RWPE2 (cell line): ENCODE data around the gene ARHGAP30.
A peak's percentile ranks its signal among the peaks of the same experiment; 100 is the strongest.

Source experiments
- ATAC-seq: fragments of 200-7000 bp; cut with Tn5 transposase; 3 replicates; pipeline ENCODE4 v1.9.1; 2021; ENCODE audit warnings: low read depth
- DNase-seq: peaks from one replicate; pipeline ENCODE4 v3.0.0-alpha.2; 2020; ENCODE audit warnings: low spot score
- H3K27ac ChIP-seq: fragments of 450-650 bp; 2 replicates; pipeline ENCODE4 v1.5.1; 2017; ENCODE audit warnings: mild to moderate bottlenecking; ENCODE audit not compliant: poor library complexity, severe bottlenecking
- H3K27me3 ChIP-seq: fragments of 250-450 bp; sonication (Bioruptor Pico); 2 replicates; pipeline ENCODE4 v1.5.1; 2021; ENCODE audit warnings: mild to moderate bottlenecking, moderate library complexity; ENCODE audit not compliant: insufficient read depth, poor library complexity, severe bottlenecking
- H3K36me3 ChIP-seq: fragments of 250-450 bp; sonication (Bioruptor Pico); 2 replicates; pipeline ENCODE4 v1.5.1; 2020; ENCODE audit warnings: low read depth, mild to moderate bottlenecking, moderate library complexity
- H3K4me1 ChIP-seq: fragments of 250-450 bp; sonication (Bioruptor Pico); 2 replicates; pipeline ENCODE4 v1.5.1; 2021; ENCODE audit warnings: mild to moderate bottlenecking, moderate library complexity; ENCODE audit not compliant: insufficient read depth, poor library complexity, severe bottlenecking
- H3K4me3 ChIP-seq: fragments of 250-450 bp; sonication (Bioruptor Pico); 2 replicates; pipeline ENCODE4 v1.5.1; 2021; ENCODE audit warnings: mild to moderate bottlenecking, moderate library complexity; ENCODE audit not compliant: severe bottlenecking
- H3K9me3 ChIP-seq: fragments of 250-450 bp; sonication (Bioruptor Pico); 2 replicates; pipeline ENCODE4 v1.5.1; 2021; ENCODE audit warnings: mild to moderate bottlenecking, moderate library complexity; ENCODE audit not compliant: severe bottlenecking
- CTCF ChIP-seq: fragments of 450-650 bp; IDR thresholded peaks from one replicate; pipeline ENCODE4 v1.5.1; 2017; ENCODE audit warnings: mild to moderate bottlenecking, moderate library complexity; ENCODE audit not compliant: poor library complexity, severe bottlenecking

ARHGAP30 gene

DNA sequence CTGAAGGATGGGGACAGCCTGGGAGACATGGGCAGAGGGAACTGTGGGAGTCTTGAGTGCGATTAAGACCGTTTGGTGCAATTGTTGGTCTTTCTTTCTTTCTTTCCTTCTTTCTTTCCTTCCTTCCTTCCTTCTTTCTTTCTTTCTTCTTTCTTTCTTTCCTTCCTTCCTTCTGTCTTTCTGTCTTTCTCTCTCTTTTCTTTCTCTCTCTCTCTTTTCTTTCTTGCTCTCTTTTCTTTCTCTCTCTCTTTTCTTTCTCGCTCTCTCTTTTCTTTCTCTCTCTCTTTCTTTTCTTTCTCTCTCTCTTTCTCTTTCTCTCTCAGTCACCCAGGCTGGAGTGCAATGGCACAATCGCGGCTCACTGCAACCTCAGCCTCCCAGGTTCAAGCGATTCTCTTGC lies 25.5 kb upstream of the ARHGAP30 start:
- H3K4me3 ChIP-seq = no peak overlapping the region
- peaks cover 12% of the 10 kb centered on the region for H3K4me1 ChIP-seq

GRCh38 chr1:161094481-161094880 lies 24.8 kb upstream of the ARHGAP30 start:
- no peaks in the 10 kb centered on the region for H3K9me3 ChIP-seq
- peaks cover 14% of the 10 kb centered on the region for H3K4me1 ChIP-seq
- ATAC-seq = no peak
- no peaks in the 10 kb centered on the region for H3K36me3 ChIP-seq
- H3K27ac ChIP-seq = no peak overlapping the region
- DNase-seq = no peak
- no peak overlapping the region for H3K4me3 ChIP-seq
- TF ChIP-seq CTCF = no peak
- H3K27me3 ChIP-seq = no peaks in the 10 kb centered on the region

More for the DNA sequence above, 25.5 kb upstream of the ARHGAP30 start:
- ATAC-seq = no peak
- no peak for TF ChIP-seq CTCF
- no peaks in the 10 kb centered on the region for H3K9me3 ChIP-seq
- no peaks in the 10 kb centered on the region for H3K27me3 ChIP-seq
- peaks cover 5% of the 10 kb centered on the region for H3K36me3 ChIP-seq
- no peak for DNase-seq
- H3K27ac ChIP-seq = no peak overlapping the region

DNA sequence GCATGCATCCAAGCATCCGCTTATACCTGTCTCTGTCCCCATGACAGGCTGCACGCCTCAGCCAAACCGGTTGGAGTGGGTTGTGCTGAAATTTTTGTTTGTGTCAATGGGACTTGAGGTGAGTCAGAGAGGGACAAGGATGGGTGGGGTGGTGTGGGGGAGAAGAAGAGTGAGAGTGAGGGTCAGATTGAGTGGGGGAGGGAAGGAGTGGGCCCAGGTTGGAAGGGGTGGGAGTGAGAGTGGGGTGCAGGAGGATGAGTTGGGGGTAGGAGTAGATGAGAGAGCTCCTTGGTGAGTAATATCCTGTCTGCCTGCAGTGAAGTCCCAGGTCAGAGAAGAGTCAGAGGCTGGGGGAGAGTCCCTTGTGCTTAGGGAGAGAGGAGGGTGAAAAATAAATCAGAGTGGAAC lies 22.9 kb upstream of the ARHGAP30 start:
- peak; percentile 79 for ATAC-seq

DNA sequence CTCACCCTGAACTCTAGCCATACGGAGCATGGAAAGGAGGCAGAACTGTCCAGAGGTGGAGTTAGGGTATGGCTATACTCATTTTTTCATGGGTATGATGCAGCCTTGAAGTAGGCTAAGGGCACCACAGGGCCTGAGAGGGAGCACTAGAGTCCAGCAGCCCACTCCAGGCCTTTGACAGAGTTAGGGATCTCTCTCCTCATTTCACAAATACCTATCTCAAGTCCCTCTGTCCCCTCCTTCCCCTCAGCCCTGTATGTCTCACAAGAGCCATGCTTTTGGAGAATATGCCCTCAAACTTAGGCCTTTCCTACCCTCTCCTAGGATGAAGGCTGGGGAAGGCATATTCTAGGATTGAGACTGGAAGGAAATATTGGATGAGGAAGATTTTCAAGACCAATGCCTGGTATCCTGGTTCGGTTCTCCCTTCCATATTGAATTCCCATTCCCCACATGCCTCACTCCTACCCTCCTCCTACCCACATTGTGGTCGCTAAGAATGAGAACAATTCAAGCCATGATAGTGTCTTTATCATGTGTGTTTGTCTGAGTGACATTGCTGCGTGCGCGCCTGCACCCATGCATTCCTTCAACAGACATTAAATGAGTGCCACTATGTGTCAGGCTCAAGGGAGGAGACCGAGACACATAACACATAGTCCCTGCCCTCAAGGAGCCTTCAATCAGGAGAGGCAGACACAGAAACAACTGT lies 22.3 kb upstream of the ARHGAP30 start:
- ATAC-seq = no peak
- no peaks in the 10 kb centered on the region for H3K36me3 ChIP-seq
- TF ChIP-seq CTCF = no peak
- no peaks in the 10 kb centered on the region for H3K27me3 ChIP-seq
- peaks cover 28% of the 10 kb centered on the region for H3K4me1 ChIP-seq
- H3K4me3 ChIP-seq = no peak overlapping the region
- no peak for DNase-seq
- no peak overlapping the region for H3K27ac ChIP-seq
- H3K9me3 ChIP-seq = no peaks in the 10 kb centered on the region

More for the DNA sequence above, 22.9 kb upstream of the ARHGAP30 start:
- H3K27ac ChIP-seq = peak overlapping the region; percentile 3
- no peak for TF ChIP-seq CTCF
- no peaks in the 10 kb centered on the region for H3K9me3 ChIP-seq
- no peaks in the 10 kb centered on the region for H3K27me3 ChIP-seq
- DNase-seq = no peak
- peaks cover 28% of the 10 kb centered on the region for H3K4me1 ChIP-seq
- no peak overlapping the region for H3K4me3 ChIP-seq
- no peaks in the 10 kb centered on the region for H3K36me3 ChIP-seq

GRCh38 chr1:161091093-161091492 lies 21.4 kb upstream of the ARHGAP30 start:
- DNase-seq = no peak
- Histone ChIP-seq H3K36me3 (no peaks in the 10 kb centered on the region), H3K4me1 (peaks cover 31% of the 10 kb centered on the region), H3K9me3 (no peaks in the 10 kb centered on the region), H3K4me3 (no peak overlapping the region), H3K27me3 (no peaks in the 10 kb centered on the region), H3K27ac (no peak overlapping the region)
- ATAC-seq = no peak
- no peak for TF ChIP-seq CTCF
